PC-3 (cell line): Measurements from ENCODE around the gene PFDN4. TPM values are rescaled to one million over a fixed set of nuclear protein-coding genes. Genes with fewer than 3 reads are reported as not detected.

Experiments
- ATAC-seq: fragments of 200-7000 bp; cut with Tn5 transposase; 2 replicates; pipeline ENCODE4 v1.9.1; 2020; ENCODE audit warnings: mild to moderate bottlenecking, moderate library complexity
- BruUV-seq: library from RNA; stranded (reverse); fragments of 400-500 nt; replicated peaks from 2 replicates; lab custom pipeline; 2021; lab: Mats Ljungman, UMichigan
- CTCF ChIA-PET: fragments of 300-600 bp; sonication (Branson Sonifier 250); formaldehyde crosslinking; loops from one replicate; lab custom pipeline; 2022; ENCODE audit warnings: antibody characterized with exemption; lab: Charles Lee
- POLR2A ChIA-PET: fragments of 300-600 bp; sonication (Branson Sonifier 250); formaldehyde crosslinking; loops from one replicate; lab custom pipeline; 2022; ENCODE audit warnings: antibody characterized with exemption; ENCODE audit not compliant: unreplicated experiment; lab: Charles Lee
- DNase-seq: peaks from one replicate; pipeline ENCODE4 v3.0.0-alpha.2; 2015
- H2AFZ ChIP-seq: fragments of 300-600 bp; sonication (generic); 2 replicates; pipeline ENCODE4 v1.6.0; 2016; ENCODE audit warnings: antibody characterized with exemption, low read length
- H3F3A ChIP-seq: fragments of 300-600 bp; sonication (generic); one replicate; pipeline ENCODE4 v1.6.0; 2017; ENCODE audit warnings: antibody characterized with exemption, low read length, control low read depth, mild to moderate bottlenecking; ENCODE audit not compliant: unreplicated experiment
- H3K27ac ChIP-seq: fragments of 300-600 bp; sonication (generic); 2 replicates; pipeline ENCODE4 v1.5.1; 2016; ENCODE audit warnings: mild to moderate bottlenecking, low read length
- H3K27me3 ChIP-seq: fragments of 300-600 bp; sonication (generic); 2 replicates; pipeline ENCODE4 v1.6.1; 2016; ENCODE audit warnings: low read length, mixed read lengths
- H3K36me3 ChIP-seq: fragments of 300-600 bp; sonication (generic); 2 replicates; pipeline ENCODE4 v1.6.1; 2016; ENCODE audit warnings: low read depth, mixed run types, low read length, mixed read lengths
- H3K4me1 ChIP-seq: fragments of 300-600 bp; sonication (generic); 2 replicates; pipeline ENCODE4 v1.5.1; 2016; ENCODE audit warnings: low read length; ENCODE audit not compliant: insufficient read depth
- H3K4me2 ChIP-seq: fragments of 300-600 bp; sonication (generic); 2 replicates; pipeline ENCODE4 v1.6.0; 2016; ENCODE audit warnings: low read length
- H3K4me3 ChIP-seq: fragments of 300-600 bp; sonication (generic); 2 replicates; pipeline ENCODE4 v1.5.1; 2016; ENCODE audit warnings: mild to moderate bottlenecking, low read length, mixed read lengths
- H3K79me2 ChIP-seq: fragments of 300-600 bp; sonication (generic); 2 replicates; pipeline ENCODE4 v1.6.1; 2017; ENCODE audit warnings: low read length, mixed read lengths
- H3K9ac ChIP-seq: fragments of 300-600 bp; sonication (generic); 2 replicates; pipeline ENCODE4 v1.6.0; 2016; ENCODE audit warnings: mild to moderate bottlenecking, low read length
- H3K9me2 ChIP-seq: fragments of 300-600 bp; sonication (generic); replicated peaks from 2 replicates; pipeline ENCODE4 v1.6.1; 2016; ENCODE audit warnings: mixed run types, low read length, mixed read lengths
- H3K9me3 ChIP-seq: fragments of 300-600 bp; sonication (generic); 2 replicates; pipeline ENCODE4 v1.6.1; 2016; ENCODE audit warnings: low read length, mixed read lengths
- H4K20me1 ChIP-seq: fragments of 300-600 bp; sonication (generic); 2 replicates; pipeline ENCODE4 v1.6.1; 2016; ENCODE audit warnings: low read length, mixed read lengths
- EZH2 ChIP-seq: fragments of 300-600 bp; sonication (generic); IDR thresholded peaks from one replicate; pipeline ENCODE4 v1.6.1; 2017; ENCODE audit warnings: antibody characterized with exemption, mild to moderate bottlenecking, low read length; ENCODE audit not compliant: unreplicated experiment
- EZH2phosphoT487 ChIP-seq: fragments of 300-600 bp; sonication (generic); IDR thresholded peaks from 2 replicates; pipeline ENCODE4 v1.6.1; 2018; ENCODE audit warnings: mild to moderate bottlenecking, antibody characterized with exemption, low read length, borderline replicate concordance
- intact Hi-C: fragments of 100-400 bp; cut with micrococcal nuclease; formaldehyde crosslinking; loops from 2 replicates; pipeline ENCODE4 v1.9.0; 2023
- total RNA-seq: library from RNA; depleted of rRNA; stranded (reverse); fragments of >200 nt; gene quantifications from 2 replicates; pipeline ENCODE4 v1.2.3, GENCODE V29; 2014
- TF ChIP-seq, protein P1 (sequence below): fragments of 300-600 bp; sonication (generic); conservative IDR thresholded peaks from 2 replicates; pipeline ENCODE4 v1.5.1; 2017; ENCODE audit warnings: antibody characterized with exemption, low read depth, mild to moderate bottlenecking, low read length

PFDN4 gene
- total RNA-seq, 1 experiment from 2014 or later: 122 TPM

DNA sequence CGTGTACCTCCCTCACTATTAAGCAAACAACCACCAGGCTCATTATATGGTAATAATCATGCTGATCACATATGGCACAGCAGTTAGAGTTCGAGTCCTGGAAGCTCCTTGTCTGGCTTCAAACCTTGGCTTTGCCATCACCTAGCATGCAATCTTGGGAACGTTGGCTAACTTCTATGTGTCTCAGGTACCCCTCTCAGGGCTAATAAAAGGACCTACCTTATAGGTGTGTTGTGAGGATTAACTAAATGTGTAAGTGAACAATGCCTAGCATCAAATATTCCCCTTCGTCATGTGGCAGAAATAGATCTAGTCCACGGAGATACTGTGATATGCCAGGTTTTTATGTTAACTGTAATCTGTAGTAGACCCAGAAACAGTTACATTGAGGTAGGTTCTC, 44.5 kb upstream of the PFDN4 start:
- BruUV-seq: no TSS peak
- TF ChIP-seq, protein P1, sequence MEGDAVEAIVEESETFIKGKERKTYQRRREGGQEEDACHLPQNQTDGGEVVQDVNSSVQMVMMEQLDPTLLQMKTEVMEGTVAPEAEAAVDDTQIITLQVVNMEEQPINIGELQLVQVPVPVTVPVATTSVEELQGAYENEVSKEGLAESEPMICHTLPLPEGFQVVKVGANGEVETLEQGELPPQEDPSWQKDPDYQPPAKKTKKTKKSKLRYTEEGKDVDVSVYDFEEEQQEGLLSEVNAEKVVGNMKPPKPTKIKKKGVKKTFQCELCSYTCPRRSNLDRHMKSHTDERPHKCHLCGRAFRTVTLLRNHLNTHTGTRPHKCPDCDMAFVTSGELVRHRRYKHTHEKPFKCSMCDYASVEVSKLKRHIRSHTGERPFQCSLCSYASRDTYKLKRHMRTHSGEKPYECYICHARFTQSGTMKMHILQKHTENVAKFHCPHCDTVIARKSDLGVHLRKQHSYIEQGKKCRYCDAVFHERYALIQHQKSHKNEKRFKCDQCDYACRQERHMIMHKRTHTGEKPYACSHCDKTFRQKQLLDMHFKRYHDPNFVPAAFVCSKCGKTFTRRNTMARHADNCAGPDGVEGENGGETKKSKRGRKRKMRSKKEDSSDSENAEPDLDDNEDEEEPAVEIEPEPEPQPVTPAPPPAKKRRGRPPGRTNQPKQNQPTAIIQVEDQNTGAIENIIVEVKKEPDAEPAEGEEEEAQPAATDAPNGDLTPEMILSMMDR: no peak
- no peak for TF ChIP-seq EZH2
- no peak for TF ChIP-seq EZH2phosphoT487
- POLR2A ChIA-PET: no interaction called here

DNA sequence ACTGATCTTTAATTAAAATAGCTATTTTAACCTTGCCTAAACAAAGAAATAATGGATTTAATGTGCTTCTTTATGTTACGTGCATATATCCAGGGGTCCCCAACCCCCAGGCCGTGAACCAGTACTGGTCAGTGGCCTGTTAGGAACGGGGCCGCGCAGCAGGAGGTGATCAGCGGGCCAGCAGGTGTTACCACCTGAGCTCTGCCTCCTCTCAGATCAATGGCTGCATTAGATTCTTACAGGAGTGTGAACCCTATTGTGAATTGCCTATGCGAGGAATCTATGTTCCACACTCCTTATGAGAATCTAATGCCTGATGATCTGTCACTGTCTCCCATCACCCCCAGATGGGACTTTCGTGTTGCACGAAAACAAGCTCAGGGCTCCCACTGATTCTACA, 42.9 kb upstream of the PFDN4 start:
- CTCF ChIA-PET: no interaction called here
- no peak for ATAC-seq
- H3K4me1 ChIP-seq: peaks cover 40% of the 10 kb centered on the region

More for the DNA sequence above, 44.5 kb upstream of the PFDN4 start:
- ATAC-seq (no peak), DNase-seq (no peak)
- H3K9me2 ChIP-seq: no peaks in the 10 kb centered on the region
- H3K4me2 ChIP-seq: no peak overlapping the region
- H3K4me3 ChIP-seq: no peak overlapping the region
- no peaks in the 10 kb centered on the region for H3F3A ChIP-seq
- H3K9ac ChIP-seq: no peak overlapping the region
- peaks cover 28% of the 10 kb centered on the region for H3K4me1 ChIP-seq
- no peak overlapping the region for H2AFZ ChIP-seq
- no peak overlapping the region for H3K27ac ChIP-seq
- CTCF ChIA-PET: no interaction called here
- H3K27me3 ChIP-seq: no peaks in the 10 kb centered on the region
- H3K79me2 ChIP-seq: no peaks in the 10 kb centered on the region
- intact Hi-C loops: no loop called here
- no peaks in the 10 kb centered on the region for H3K36me3 ChIP-seq
- H3K9me3 ChIP-seq: no peaks in the 10 kb centered on the region
- no peaks in the 10 kb centered on the region for H4K20me1 ChIP-seq

DNA sequence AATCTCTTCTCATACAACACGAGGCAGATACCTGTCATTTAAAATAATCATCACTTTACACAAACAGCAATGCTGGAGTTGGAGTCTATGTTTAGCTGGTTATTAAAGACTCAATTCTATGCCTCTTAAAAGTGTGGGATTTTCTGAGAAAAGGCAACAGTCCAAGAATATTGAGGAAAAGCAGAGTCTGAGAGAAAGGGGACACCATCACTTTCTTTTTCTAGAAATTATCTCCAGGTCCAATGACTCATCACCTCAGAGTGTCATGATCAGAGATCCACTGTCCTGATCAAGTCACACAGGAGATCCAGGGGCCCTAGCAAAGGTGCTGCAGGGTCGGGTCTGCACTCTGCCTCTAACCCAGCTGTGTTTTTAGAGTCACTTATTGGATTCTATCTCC, 42.1 kb upstream of the PFDN4 start:
- BruUV-seq: no TSS peak
- Histone ChIP-seq H3K4me1 (peaks cover 44% of the 10 kb centered on the region), H4K20me1 (no peaks in the 10 kb centered on the region), H3K27ac (no peak overlapping the region), H3K79me2 (no peaks in the 10 kb centered on the region), H3K27me3 (no peaks in the 10 kb centered on the region), H3K4me3 (no peak overlapping the region), H3K36me3 (no peaks in the 10 kb centered on the region), H3K9me3 (no peaks in the 10 kb centered on the region), H2AFZ (no peak overlapping the region), H3K9me2 (no peaks in the 10 kb centered on the region), H3K9ac (no peak overlapping the region), H3F3A (no peaks in the 10 kb centered on the region), H3K4me2 (no peak overlapping the region)
- DNase-seq (no peak), ATAC-seq (no peak)
- no peak for TF ChIP-seq EZH2phosphoT487
- POLR2A ChIA-PET: no interaction called here
- CTCF ChIA-PET: no interaction called here
- intact Hi-C loops: loop anchor here (5.0 kb wide), 1 partner anchor 44 kb away; no protein-coding TSS in a partner anchor

More for the DNA sequence above, 42.9 kb upstream of the PFDN4 start:
- TF ChIP-seq EZH2phosphoT487: no peak
- no peak for TF ChIP-seq EZH2
- TF ChIP-seq, protein P1: no peak
- H3K79me2 ChIP-seq: no peaks in the 10 kb centered on the region
- H3F3A ChIP-seq: no peaks in the 10 kb centered on the region
- BruUV-seq: no TSS peak
- no peaks in the 10 kb centered on the region for H3K27me3 ChIP-seq
- intact Hi-C loops: loop anchor here (5.0 kb wide), 1 partner anchor 43 kb away; no protein-coding TSS in a partner anchor
- no peak overlapping the region for H3K9ac ChIP-seq
- H3K4me3 ChIP-seq: no peak overlapping the region
- H3K9me3 ChIP-seq: no peaks in the 10 kb centered on the region
- H3K36me3 ChIP-seq: no peaks in the 10 kb centered on the region
- POLR2A ChIA-PET: no interaction called here
- H3K9me2 ChIP-seq: no peaks in the 10 kb centered on the region
- H3K27ac ChIP-seq: no peak overlapping the region
- no peak for DNase-seq
- H3K4me2 ChIP-seq: no peak overlapping the region
- H4K20me1 ChIP-seq: no peaks in the 10 kb centered on the region
- no peak overlapping the region for H2AFZ ChIP-seq
